ENCODE results near the gene PRR11. TPM values are rescaled to one million over a fixed set of nuclear protein-coding genes. Genes with fewer than 3 reads are reported as not detected.

PRR11 gene
- total and polyA plus RNA-seq, 5 donors, result 0.38 to 2.3 (median 1.7) TPM

GRCh38 chr17:59152925-59153324, 2.6 kb upstream of the PRR11 start:
- WGBS, result 46% methylated on average over 1 of the region's 1 CpG
- ATAC-seq, result no peak
- no peak overlapping the region for H3K27ac ChIP-seq (ENCODE audit: low read length)

GRCh38 chr17:59154292-59154720, 1.2 kb upstream of the PRR11 start:
- H3K9me3 ChIP-seq (ENCODE audit: control insufficient read depth, low read length), result no peaks in the 10 kb centered on the region
- DNase-seq (peak; percentile 25 to 61 (median 59)), ATAC-seq (peak in 1 of 2 donors; percentile 8)
- under 1% methylated on average over 25 of the region's 25 CpGs for WGBS
- peak overlapping the region; percentile 93 for H3K27ac ChIP-seq (ENCODE audit: low read length)
- peak overlapping the region; percentile 97 for H3K4me3 ChIP-seq (ENCODE audit: low read length)
- H3K4me1 ChIP-seq (ENCODE audit: control insufficient read depth, insufficient read depth, low read length), result no peaks in the 10 kb centered on the region
- intact Hi-C loops (cut with DNase I), result no loop called here
- H3K27me3 ChIP-seq (ENCODE audit: control insufficient read depth, insufficient read depth), result no peaks in the 10 kb centered on the region

More at GRCh38 chr17:59152925-59153324, 2.6 kb upstream of the PRR11 start:
- H3K27me3 ChIP-seq (ENCODE audit: control insufficient read depth, insufficient read depth), result no peaks in the 10 kb centered on the region
- H3K9me3 ChIP-seq (ENCODE audit: control insufficient read depth, low read length), result no peaks in the 10 kb centered on the region
- intact Hi-C loops (cut with DNase I), result no loop called here
- DNase-seq, result no peak
- H3K4me1 ChIP-seq (ENCODE audit: control insufficient read depth, insufficient read depth, low read length), result no peaks in the 10 kb centered on the region
- no peak overlapping the region for H3K4me3 ChIP-seq (ENCODE audit: low read length)

- Histone ChIP-seq H3K27ac (ENCODE audit: low read length) (peak within 1 kb of the TSS; percentile 93), H3K4me1 (ENCODE audit: control insufficient read depth, insufficient read depth, low read length) (no peaks in the 10 kb centered on the region), H3K4me3 (ENCODE audit: low read length) (peak within 1 kb of the TSS; percentile 97), H3K9me3 (ENCODE audit: control insufficient read depth, low read length) (no peaks in the 10 kb centered on the region), H3K27me3 (ENCODE audit: control insufficient read depth, insufficient read depth) (no peaks in the 10 kb centered on the region)
- ATAC-seq (peak; percentile 98 to 99), DNase-seq (peak; percentile 96 to 98 (median 97))
- under 1% methylated on average over 39 of the region's 39 CpGs for WGBS
- intact Hi-C loops (cut with DNase I), result no loop called here
These were observed 666 bp upstream of the PRR11 start, which contains the start of gene SKA2 for GRCh38 chr17:59154721-59155438. Gene SKA2 (minus strand): TSS chr17:59155186. CDS start chr17:59155163, 23 bp downstream.

GRCh38 chr17:59160157-59161025, 4.8 kb downstream of the PRR11 start:
- Histone ChIP-seq H3K4me1 (ENCODE audit: control insufficient read depth, insufficient read depth, low read length) (no peaks in the 10 kb centered on the region), H3K9me3 (ENCODE audit: control insufficient read depth, low read length) (no peaks in the 10 kb centered on the region), H3K4me3 (ENCODE audit: low read length) (no peak overlapping the region), H3K27me3 (ENCODE audit: control insufficient read depth, insufficient read depth) (no peaks in the 10 kb centered on the region), H3K27ac (ENCODE audit: low read length) (no peak overlapping the region)
- 92% methylated on average over 9 of the region's 9 CpGs for WGBS
- no peak for ATAC-seq
- intact Hi-C loops (cut with DNase I), result no loop called here
- no peak for DNase-seq

- Histone ChIP-seq H3K27ac (ENCODE audit: low read length) (no peak overlapping the region), H3K4me3 (ENCODE audit: low read length) (no peak overlapping the region), H3K27me3 (ENCODE audit: control insufficient read depth, insufficient read depth) (no peaks in the 10 kb centered on the region), H3K9me3 (ENCODE audit: control insufficient read depth, low read length) (no peaks in the 10 kb centered on the region), H3K4me1 (ENCODE audit: control insufficient read depth, insufficient read depth, low read length) (no peaks in the 10 kb centered on the region)
- ATAC-seq (no peak), DNase-seq (no peak)
- 95% methylated on average over 2 of the region's 2 CpGs for WGBS
- intact Hi-C loops (cut with DNase I), result no loop called here
These were observed 5.9 kb downstream of the PRR11 start for GRCh38 chr17:59161477-59161876.

GRCh38 chr17:59165933-59166342, 10.4 kb downstream of the PRR11 start:
- 82% methylated on average over 2 of the region's 2 CpGs for WGBS
- Histone ChIP-seq H3K9me3 (ENCODE audit: control insufficient read depth, low read length) (no peaks in the 10 kb centered on the region), H3K27ac (ENCODE audit: low read length) (no peak overlapping the region), H3K27me3 (ENCODE audit: control insufficient read depth, insufficient read depth) (no peaks in the 10 kb centered on the region), H3K4me1 (ENCODE audit: control insufficient read depth, insufficient read depth, low read length) (no peaks in the 10 kb centered on the region), H3K4me3 (ENCODE audit: low read length) (no peak overlapping the region)
- ATAC-seq (no peak), DNase-seq (no peak)
- intact Hi-C loops (cut with DNase I), result no loop called here

GRCh38 chr17:59167571-59168001, 12.0 kb downstream of the PRR11 start:
- Histone ChIP-seq H3K4me3 (ENCODE audit: low read length) (no peak overlapping the region), H3K9me3 (ENCODE audit: control insufficient read depth, low read length) (no peaks in the 10 kb centered on the region), H3K27ac (ENCODE audit: low read length) (no peak overlapping the region), H3K27me3 (ENCODE audit: control insufficient read depth, insufficient read depth) (no peaks in the 10 kb centered on the region), H3K4me1 (ENCODE audit: control insufficient read depth, insufficient read depth, low read length) (no peaks in the 10 kb centered on the region)
- no peak for DNase-seq
- ATAC-seq, result no peak
- intact Hi-C loops (cut with DNase I), result no loop called here
- WGBS, result 20% methylated on average over 2 of the region's 2 CpGs

GRCh38 chr17:59172436-59173004, 17.0 kb downstream of the PRR11 start:
- peak in 1 of 3 donors; percentile 54 for DNase-seq
- Histone ChIP-seq H3K27ac (ENCODE audit: low read length) (no peak overlapping the region), H3K27me3 (ENCODE audit: control insufficient read depth, insufficient read depth) (no peaks in the 10 kb centered on the region), H3K4me1 (ENCODE audit: control insufficient read depth, insufficient read depth, low read length) (no peaks in the 10 kb centered on the region), H3K9me3 (ENCODE audit: control insufficient read depth, low read length) (no peaks in the 10 kb centered on the region), H3K4me3 (ENCODE audit: low read length) (no peak overlapping the region)
- peak in 1 of 2 donors; percentile 16 for ATAC-seq
- intact Hi-C loops (cut with DNase I), result no loop called here
- WGBS, result 98% methylated on average over 33 of the region's 33 CpGs

- Histone ChIP-seq H3K4me3 (ENCODE audit: low read length) (no peak overlapping the region), H3K4me1 (ENCODE audit: control insufficient read depth, insufficient read depth, low read length) (no peaks in the 10 kb centered on the region), H3K9me3 (ENCODE audit: control insufficient read depth, low read length) (no peaks in the 10 kb centered on the region), H3K27me3 (ENCODE audit: control insufficient read depth, insufficient read depth) (no peaks in the 10 kb centered on the region), H3K27ac (ENCODE audit: low read length) (no peak overlapping the region)
- intact Hi-C loops (cut with DNase I), result no loop called here
- ATAC-seq (no peak), DNase-seq (no peak)
- WGBS, result 97% methylated on average over 11 of the region's 11 CpGs
These were observed 19.1 kb downstream of the PRR11 start for GRCh38 chr17:59174671-59175070.

GRCh38 chr17:59175076-59175475, 19.5 kb downstream of the PRR11 start:
- no peak overlapping the region for H3K27ac ChIP-seq (ENCODE audit: low read length)
- no peak for ATAC-seq

More at GRCh38 chr17:59175076-59175475, 19.5 kb downstream of the PRR11 start:
- Histone ChIP-seq H3K9me3 (ENCODE audit: control insufficient read depth, low read length) (no peaks in the 10 kb centered on the region), H3K27me3 (ENCODE audit: control insufficient read depth, insufficient read depth) (no peaks in the 10 kb centered on the region), H3K4me1 (ENCODE audit: control insufficient read depth, insufficient read depth, low read length) (no peaks in the 10 kb centered on the region), H3K4me3 (ENCODE audit: low read length) (no peak overlapping the region)
- intact Hi-C loops (cut with DNase I), result no loop called here
- 94% methylated on average over 7 of the region's 7 CpGs for WGBS
- no peak for DNase-seq
